Left ventricle myocardium inferior (tissue), 1 donor: Measurements from ENCODE around the gene OR6B2. TPM values are rescaled to one million over a fixed set of nuclear protein-coding genes. Genes with fewer than 3 reads are reported as not detected.
A peak's percentile ranks its signal among the peaks of the same experiment; 100 is the strongest.

ENCODE experiments used
- DNase-seq: peaks from one replicate; pipeline ENCODE4 v3.0.0-alpha.2; 2020
- H3K27ac ChIP-seq: fragments of 200-600 bp; replicated peaks from 2 replicates; pipeline ENCODE4 v1.8.0; 2021
- H3K27me3 ChIP-seq: fragments of 200-600 bp; 2 replicates; pipeline ENCODE4 v1.8.0; 2021; ENCODE audit warnings: low read depth
- H3K36me3 ChIP-seq: fragments of 200-600 bp; 2 replicates; pipeline ENCODE4 v1.8.0; 2021
- H3K4me1 ChIP-seq: fragments of 200-600 bp; 2 replicates; pipeline ENCODE4 v1.8.0; 2021
- H3K4me3 ChIP-seq: fragments of 200-600 bp; 2 replicates; pipeline ENCODE4 v1.8.0; 2021; ENCODE audit warnings: mild to moderate bottlenecking, moderate library complexity
- H3K9me3 ChIP-seq: fragments of 200-600 bp; replicated peaks from 2 replicates; pipeline ENCODE4 v1.8.0; 2021
- intact Hi-C: fragments of 100-400 bp; cut with micrococcal nuclease; formaldehyde crosslinking; loops from one replicate; pipeline ENCODE4 v1.11.0; 2022
- total RNA-seq: library from RNA; stranded (reverse); fragmentation: NEBNext Ultra II Directional; extraction: Animal tissue kit (Norgen Biotek cat#: 25700); gene quantifications from one replicate; pipeline ENCODE4 v1.2.1, GENCODE V29; 2021
- TF ChIP-seq, protein P1 (sequence below): fragments of 200-600 bp; IDR thresholded peaks from 2 replicates; pipeline ENCODE4 v1.8.0; 2021; ENCODE audit warnings: antibody characterized with exemption, mild to moderate bottlenecking, borderline replicate concordance
- donor health status: DM: no; HTN: yes; CAD: no; lungs with severe emphysema.

The OR6B2 gene
- total RNA-seq, 1 donor from 2014 or later, result not detected

DNA sequence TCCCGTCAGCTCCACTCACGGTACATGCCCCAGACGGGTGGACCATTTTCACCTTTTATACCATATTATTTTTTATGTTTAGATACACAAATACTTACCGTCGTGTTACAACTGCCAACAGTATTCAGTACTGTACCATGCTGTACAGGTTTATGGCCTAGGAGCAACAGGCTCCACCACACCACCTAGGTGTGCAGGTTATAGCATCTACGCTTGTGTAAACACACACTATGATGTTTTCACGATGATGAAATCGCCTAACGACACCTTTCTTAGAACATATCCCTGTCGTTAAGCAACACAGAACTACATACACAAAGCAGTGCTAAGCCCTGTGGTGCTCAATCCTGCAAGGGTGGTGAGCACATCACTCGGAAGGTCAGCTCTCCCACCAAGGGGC, 29.6 kb downstream of the OR6B2 start:
- Histone ChIP-seq H3K27ac (no peak overlapping the region), H3K36me3 (peaks cover 74% of the 10 kb centered on the region), H3K4me3 (no peak overlapping the region), H3K27me3 (no peaks in the 10 kb centered on the region), H3K9me3 (no peaks in the 10 kb centered on the region), H3K4me1 (peaks cover 9% of the 10 kb centered on the region)
- no peak for DNase-seq
- TF ChIP-seq, protein P1, sequence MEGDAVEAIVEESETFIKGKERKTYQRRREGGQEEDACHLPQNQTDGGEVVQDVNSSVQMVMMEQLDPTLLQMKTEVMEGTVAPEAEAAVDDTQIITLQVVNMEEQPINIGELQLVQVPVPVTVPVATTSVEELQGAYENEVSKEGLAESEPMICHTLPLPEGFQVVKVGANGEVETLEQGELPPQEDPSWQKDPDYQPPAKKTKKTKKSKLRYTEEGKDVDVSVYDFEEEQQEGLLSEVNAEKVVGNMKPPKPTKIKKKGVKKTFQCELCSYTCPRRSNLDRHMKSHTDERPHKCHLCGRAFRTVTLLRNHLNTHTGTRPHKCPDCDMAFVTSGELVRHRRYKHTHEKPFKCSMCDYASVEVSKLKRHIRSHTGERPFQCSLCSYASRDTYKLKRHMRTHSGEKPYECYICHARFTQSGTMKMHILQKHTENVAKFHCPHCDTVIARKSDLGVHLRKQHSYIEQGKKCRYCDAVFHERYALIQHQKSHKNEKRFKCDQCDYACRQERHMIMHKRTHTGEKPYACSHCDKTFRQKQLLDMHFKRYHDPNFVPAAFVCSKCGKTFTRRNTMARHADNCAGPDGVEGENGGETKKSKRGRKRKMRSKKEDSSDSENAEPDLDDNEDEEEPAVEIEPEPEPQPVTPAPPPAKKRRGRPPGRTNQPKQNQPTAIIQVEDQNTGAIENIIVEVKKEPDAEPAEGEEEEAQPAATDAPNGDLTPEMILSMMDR, result no peak
- intact Hi-C loops, result no loop called here

DNA sequence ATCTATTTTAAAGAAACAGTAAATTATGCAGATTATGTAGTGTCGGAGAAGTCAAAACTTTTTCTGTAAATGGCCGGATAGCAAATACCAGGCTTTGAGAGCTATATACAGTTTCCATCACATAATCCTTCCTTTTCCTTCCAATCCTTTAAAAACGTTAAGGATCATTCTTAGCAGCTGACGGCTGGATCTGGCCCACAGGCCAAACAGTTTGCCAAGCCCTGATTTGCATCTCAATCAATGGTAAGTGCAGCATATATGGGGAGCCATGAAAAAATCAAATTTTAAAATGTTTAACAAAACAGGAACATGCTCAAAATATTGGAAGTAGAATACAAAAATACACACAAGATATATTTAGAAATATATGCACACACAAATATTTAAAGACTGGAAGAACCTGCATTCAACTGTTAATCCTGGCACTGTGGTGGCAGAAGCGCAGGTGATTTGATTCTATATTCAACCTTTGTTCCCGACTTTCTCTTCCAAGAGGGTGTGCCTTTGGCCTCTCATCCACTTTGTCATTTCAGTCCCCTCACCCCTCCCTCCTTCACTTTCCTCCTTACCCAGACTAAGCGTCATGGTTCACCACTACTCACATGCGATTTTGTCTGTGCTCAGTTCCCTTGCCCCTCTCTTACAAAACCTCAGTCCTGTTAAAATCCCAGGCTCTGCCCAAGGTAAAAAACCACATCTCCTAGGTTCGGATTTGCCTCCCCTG, 32.4 kb downstream of the OR6B2 start:
- Histone ChIP-seq H3K27me3 (no peaks in the 10 kb centered on the region), H3K9me3 (no peaks in the 10 kb centered on the region), H3K4me1 (peaks cover 9% of the 10 kb centered on the region), H3K36me3 (peaks cover 64% of the 10 kb centered on the region), H3K27ac (peak overlapping the region; percentile 43), H3K4me3 (no peak overlapping the region)
- DNase-seq, result no peak
- intact Hi-C loops, result no loop called here
- TF ChIP-seq, protein P1, result no peak

DNA sequence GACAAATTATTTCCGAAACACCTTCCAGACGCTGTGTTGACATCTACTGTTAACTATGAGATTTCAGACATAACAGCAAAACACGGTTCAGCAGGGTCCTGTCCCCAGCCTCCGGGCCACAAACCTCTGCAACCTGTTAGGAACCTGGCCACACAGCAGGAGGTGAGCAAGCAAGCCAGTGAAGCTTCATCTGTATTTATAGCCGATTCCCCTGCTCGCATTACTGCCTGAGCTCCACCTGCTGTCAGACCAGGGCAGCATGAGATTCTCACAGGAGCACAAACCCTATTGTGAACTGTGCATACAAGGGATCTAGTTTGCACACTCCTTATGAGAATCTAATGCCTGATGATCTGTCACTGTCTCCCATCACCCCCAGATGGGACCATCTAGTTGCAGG, 36.1 kb downstream of the OR6B2 start:
- no peak overlapping the region for H3K27ac ChIP-seq
- H3K27me3 ChIP-seq, result no peaks in the 10 kb centered on the region
- H3K4me3 ChIP-seq, result no peak overlapping the region
- DNase-seq, result no peak
- peaks cover 52% of the 10 kb centered on the region for H3K36me3 ChIP-seq
- TF ChIP-seq, protein P1, result no peak
- H3K9me3 ChIP-seq, result no peaks in the 10 kb centered on the region
- peaks cover 9% of the 10 kb centered on the region for H3K4me1 ChIP-seq
- intact Hi-C loops, result no loop called here

DNA sequence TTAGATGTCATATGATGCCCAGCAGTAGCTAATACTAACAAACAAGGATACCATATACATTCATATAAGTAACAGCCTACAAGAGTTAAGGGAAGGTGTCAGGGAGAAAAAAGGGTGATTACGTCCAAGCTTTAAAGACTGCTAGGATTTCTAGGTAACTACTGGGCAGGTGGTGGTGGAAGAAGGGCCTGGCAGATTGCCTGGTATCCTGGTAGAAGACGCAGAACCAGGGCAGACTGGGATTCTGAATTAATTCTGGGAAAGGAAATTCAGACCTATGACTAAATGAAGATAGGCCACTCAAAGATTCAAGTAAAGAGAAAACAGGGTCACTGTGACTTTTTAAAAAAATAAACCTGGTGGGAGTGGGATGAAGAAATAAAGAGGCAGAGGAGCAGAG, 36.9 kb downstream of the OR6B2 start:
- intact Hi-C loops, result no loop called here
- H3K4me1 ChIP-seq, result peaks cover 9% of the 10 kb centered on the region
- no peaks in the 10 kb centered on the region for H3K9me3 ChIP-seq
- TF ChIP-seq, protein P1, result no peak
- no peak overlapping the region for H3K4me3 ChIP-seq
- H3K27ac ChIP-seq, result no peak overlapping the region
- no peak for DNase-seq
- H3K27me3 ChIP-seq, result no peaks in the 10 kb centered on the region
- peaks cover 52% of the 10 kb centered on the region for H3K36me3 ChIP-seq

DNA sequence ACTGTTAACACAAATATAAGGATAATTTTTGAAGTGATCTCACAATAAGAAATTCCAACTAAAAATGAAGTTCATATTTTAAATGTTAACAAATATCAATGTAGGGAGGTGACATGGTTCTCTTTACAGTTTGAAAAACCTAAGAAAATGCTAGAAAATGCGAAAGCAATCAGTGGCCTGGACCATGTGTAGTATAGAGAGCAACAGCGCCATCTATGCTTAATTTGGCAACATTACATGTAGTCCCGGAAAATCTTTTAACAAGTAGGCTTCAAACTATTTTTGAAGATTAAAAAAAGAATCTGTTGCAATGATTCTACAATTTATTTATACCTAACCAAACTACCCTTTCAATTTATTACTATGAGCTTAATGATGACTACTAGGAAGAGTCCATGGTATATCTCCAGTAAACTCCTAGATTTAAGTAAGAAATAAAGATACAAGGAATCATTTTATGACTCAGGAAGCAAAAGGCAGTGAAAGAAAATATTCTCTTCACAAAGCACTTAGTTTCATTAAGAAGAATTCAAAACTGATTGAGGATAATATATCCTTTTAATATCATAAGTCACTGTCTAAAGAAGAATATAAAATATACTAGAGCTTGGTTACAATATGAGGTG, 38.4 kb downstream of the OR6B2 start:
- no peak for DNase-seq
- intact Hi-C loops, result no loop called here
- Histone ChIP-seq H3K4me1 (no peaks in the 10 kb centered on the region), H3K36me3 (peaks cover 63% of the 10 kb centered on the region), H3K9me3 (no peaks in the 10 kb centered on the region), H3K27ac (no peak overlapping the region), H3K4me3 (no peak overlapping the region), H3K27me3 (no peaks in the 10 kb centered on the region)
- TF ChIP-seq, protein P1, result peak; percentile 87
